Mucosa of stomach (tissue), 1 donor: Measurements from ENCODE around the gene ADSS1.

Experiments used
- H3K27me3 ChIP-seq: one replicate; pipeline ENCODE4 v1.7.0; 2013; ENCODE audit warnings: mild to moderate bottlenecking, low read length; ENCODE audit not compliant: control insufficient read depth, insufficient read depth
- H3K36me3 ChIP-seq: one replicate; pipeline ENCODE4 v1.7.0; 2013; ENCODE audit warnings: low read length; ENCODE audit not compliant: control insufficient read depth, insufficient read depth
- H3K4me1 ChIP-seq: one replicate; pipeline ENCODE4 v1.7.0; 2013; ENCODE audit warnings: mild to moderate bottlenecking, low read length; ENCODE audit not compliant: control insufficient read depth, insufficient read depth
- H3K4me3 ChIP-seq: one replicate; pipeline ENCODE4 v1.7.0; 2013; ENCODE audit warnings: low read length
- H3K9ac ChIP-seq: one replicate; pipeline ENCODE4 v1.7.0; 2013; ENCODE audit warnings: mild to moderate bottlenecking, low read length, moderate library complexity
- H3K9me3 ChIP-seq: one replicate; pipeline ENCODE4 v1.7.0; 2013; ENCODE audit warnings: mild to moderate bottlenecking, low read length, moderate library complexity; ENCODE audit not compliant: control insufficient read depth
- donor health status: Pancreatic carcinoma.

Gene ADSS1

GRCh38 chr14:104705340-104706047, 18.5 kb upstream of the ADSS1 start:
- Histone ChIP-seq H3K9ac (no peak overlapping the region), H3K9me3 (no peaks in the 10 kb centered on the region), H3K4me1 (no peaks in the 10 kb centered on the region), H3K27me3 (no peaks in the 10 kb centered on the region), H3K4me3 (no peak overlapping the region), H3K36me3 (peaks cover 20% of the 10 kb centered on the region)

GRCh38 chr14:104706733-104707607, 17.1 kb upstream of the ADSS1 start:
- Histone ChIP-seq H3K9me3 (no peaks in the 10 kb centered on the region), H3K36me3 (peaks cover 20% of the 10 kb centered on the region), H3K27me3 (no peaks in the 10 kb centered on the region), H3K9ac (no peak overlapping the region), H3K4me1 (no peaks in the 10 kb centered on the region), H3K4me3 (no peak overlapping the region)

- Histone ChIP-seq H3K4me3 (no peak overlapping the region), H3K4me1 (no peaks in the 10 kb centered on the region)
These were observed 16.1 kb upstream of the ADSS1 start for GRCh38 chr14:104707608-104708595.

GRCh38 chr14:104708606-104709268, 15.3 kb upstream of the ADSS1 start:
- Histone ChIP-seq H3K4me1 (no peaks in the 10 kb centered on the region), H3K4me3 (no peak overlapping the region), H3K9me3 (no peaks in the 10 kb centered on the region), H3K27me3 (no peaks in the 10 kb centered on the region), H3K36me3 (peaks cover 21% of the 10 kb centered on the region), H3K9ac (no peak overlapping the region)

More at GRCh38 chr14:104707608-104708595, 16.1 kb upstream of the ADSS1 start:
- Histone ChIP-seq H3K27me3 (no peaks in the 10 kb centered on the region), H3K9ac (no peak overlapping the region), H3K36me3 (peaks cover 20% of the 10 kb centered on the region), H3K9me3 (no peaks in the 10 kb centered on the region)

- H3K9ac ChIP-seq: no peak overlapping the region
These were observed 14.5 kb upstream of the ADSS1 start for GRCh38 chr14:104709387-104710039.

GRCh38 chr14:104710071-104710735, 13.8 kb upstream of the ADSS1 start:
- Histone ChIP-seq H3K36me3 (peaks cover 16% of the 10 kb centered on the region), H3K4me1 (no peaks in the 10 kb centered on the region), H3K9me3 (no peaks in the 10 kb centered on the region), H3K4me3 (no peak overlapping the region), H3K9ac (no peak overlapping the region), H3K27me3 (no peaks in the 10 kb centered on the region)

More at GRCh38 chr14:104709387-104710039, 14.5 kb upstream of the ADSS1 start:
- no peaks in the 10 kb centered on the region for H3K27me3 ChIP-seq
- H3K4me1 ChIP-seq: no peaks in the 10 kb centered on the region
- H3K36me3 ChIP-seq: peaks cover 16% of the 10 kb centered on the region
- H3K9me3 ChIP-seq: no peaks in the 10 kb centered on the region
- H3K4me3 ChIP-seq: no peak overlapping the region

- no peaks in the 10 kb centered on the region for H3K27me3 ChIP-seq
- H3K9ac ChIP-seq: no peak overlapping the region
- no peak overlapping the region for H3K4me3 ChIP-seq
- H3K36me3 ChIP-seq: peaks cover 11% of the 10 kb centered on the region
- no peaks in the 10 kb centered on the region for H3K4me1 ChIP-seq
- no peaks in the 10 kb centered on the region for H3K9me3 ChIP-seq
These were observed 10.9 kb upstream of the ADSS1 start for GRCh38 chr14:104712881-104713734.

- Histone ChIP-seq H3K27me3 (no peaks in the 10 kb centered on the region), H3K4me1 (no peaks in the 10 kb centered on the region), H3K4me3 (no peak overlapping the region), H3K9me3 (no peaks in the 10 kb centered on the region), H3K36me3 (peaks cover 11% of the 10 kb centered on the region), H3K9ac (no peak overlapping the region)
These were observed 10.0 kb upstream of the ADSS1 start for GRCh38 chr14:104714066-104714465.

- H3K4me1 ChIP-seq: no peaks in the 10 kb centered on the region
- H3K36me3 ChIP-seq: peaks cover 7% of the 10 kb centered on the region
- H3K4me3 ChIP-seq: no peak overlapping the region
- H3K9me3 ChIP-seq: no peaks in the 10 kb centered on the region
- H3K27me3 ChIP-seq: no peaks in the 10 kb centered on the region
- H3K9ac ChIP-seq: no peak overlapping the region
These were observed 9.3 kb upstream of the ADSS1 start for GRCh38 chr14:104714681-104715080.

GRCh38 chr14:104715416-104715815, 8.6 kb upstream of the ADSS1 start:
- Histone ChIP-seq H3K27me3 (no peaks in the 10 kb centered on the region), H3K36me3 (peaks cover 4% of the 10 kb centered on the region), H3K4me3 (no peak overlapping the region), H3K9me3 (no peaks in the 10 kb centered on the region), H3K4me1 (no peaks in the 10 kb centered on the region), H3K9ac (no peak overlapping the region)
